GM18502 (cell line): Measurements from ENCODE around the gene MCM5.
"Not testable (repeated sequence)": the region's sequence is repeated elsewhere in the genome, so short reads cannot be mapped to it uniquely, and the experiment has no call there.

Experiments
- ATAC-seq: cut with Tn5 transposase; IDR thresholded peaks from one replicate; pipeline ENCODE4 v1.9.1; 2021; ENCODE audit warnings: mild to moderate bottlenecking; ENCODE audit not compliant: unreplicated experiment, poor library complexity

Gene MCM5

DNA sequence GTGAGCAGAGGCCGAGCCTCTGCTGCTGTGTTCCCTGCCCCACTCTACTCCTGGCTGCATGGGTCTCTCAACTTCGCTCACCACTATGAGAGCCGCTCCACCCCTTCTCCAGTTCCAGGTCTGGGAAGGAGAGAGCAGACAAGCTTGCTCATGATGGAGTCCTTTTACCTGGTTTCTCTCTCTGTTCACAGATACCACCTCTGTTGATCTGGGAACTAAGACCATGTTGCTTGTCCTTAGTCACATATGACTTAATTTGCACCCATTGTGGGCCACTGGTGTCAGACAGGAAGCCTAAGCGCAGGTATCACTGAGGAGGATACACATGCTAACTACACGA lies 26.8 kb downstream of the MCM5 start:
- ATAC-seq: no peak

DNA sequence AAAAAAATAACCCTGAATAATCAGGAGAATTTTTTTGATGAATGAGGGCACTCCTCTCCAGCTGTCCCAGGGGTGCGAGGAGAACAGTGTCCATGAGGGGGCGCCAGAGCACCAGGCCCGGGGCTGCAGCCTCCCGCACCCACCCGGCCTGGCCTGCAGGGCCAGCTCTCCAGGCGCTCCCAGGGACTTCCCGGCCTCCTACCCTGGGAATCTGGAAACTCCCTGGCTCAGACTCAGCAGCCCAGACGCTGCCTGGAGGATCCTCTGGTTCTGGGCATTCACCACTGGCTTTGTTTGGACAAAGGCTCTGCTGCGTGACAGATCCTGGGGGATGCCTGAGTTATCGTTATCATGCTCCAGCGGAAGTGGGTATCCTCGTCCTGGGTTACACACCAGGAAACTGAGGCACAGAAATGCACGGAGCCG lies 31.0 kb downstream of the MCM5 start:
- no peak for ATAC-seq

DNA sequence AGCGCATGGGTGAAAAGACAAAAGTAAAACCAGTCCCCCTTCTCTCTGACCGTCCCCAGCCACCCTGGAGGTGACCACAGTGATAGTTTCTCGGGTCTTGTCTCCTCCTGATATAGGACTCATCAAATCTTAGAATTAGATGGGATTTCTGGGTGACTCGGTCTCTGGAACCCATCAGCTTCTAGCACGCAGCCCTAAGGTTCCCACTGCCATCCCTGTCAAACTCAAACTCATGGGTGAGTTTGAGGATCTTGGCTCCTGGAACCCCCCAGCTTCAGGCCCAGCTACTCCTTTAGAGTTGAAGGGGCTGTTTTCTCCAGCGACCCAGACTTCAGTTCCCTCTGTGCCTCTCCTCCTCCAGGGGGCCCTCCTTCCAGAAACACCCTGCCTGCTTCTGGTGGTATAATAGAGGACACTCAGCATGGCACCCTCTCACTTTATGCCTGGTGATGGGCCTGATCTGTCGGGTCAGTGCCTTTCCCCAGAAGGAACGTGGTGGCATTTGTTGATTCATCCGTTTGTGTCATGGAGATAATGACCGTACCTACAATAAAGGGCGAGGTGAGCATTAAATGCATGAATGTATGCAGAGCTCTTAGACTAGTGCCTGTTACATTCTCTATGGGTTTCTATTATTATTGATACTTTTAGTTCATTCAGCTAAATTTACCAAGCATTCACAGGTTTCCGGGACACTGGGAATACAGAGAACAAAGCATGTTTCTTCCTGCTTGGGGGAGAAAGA lies 31.7 kb downstream of the MCM5 start:
- no peak for ATAC-seq

DNA sequence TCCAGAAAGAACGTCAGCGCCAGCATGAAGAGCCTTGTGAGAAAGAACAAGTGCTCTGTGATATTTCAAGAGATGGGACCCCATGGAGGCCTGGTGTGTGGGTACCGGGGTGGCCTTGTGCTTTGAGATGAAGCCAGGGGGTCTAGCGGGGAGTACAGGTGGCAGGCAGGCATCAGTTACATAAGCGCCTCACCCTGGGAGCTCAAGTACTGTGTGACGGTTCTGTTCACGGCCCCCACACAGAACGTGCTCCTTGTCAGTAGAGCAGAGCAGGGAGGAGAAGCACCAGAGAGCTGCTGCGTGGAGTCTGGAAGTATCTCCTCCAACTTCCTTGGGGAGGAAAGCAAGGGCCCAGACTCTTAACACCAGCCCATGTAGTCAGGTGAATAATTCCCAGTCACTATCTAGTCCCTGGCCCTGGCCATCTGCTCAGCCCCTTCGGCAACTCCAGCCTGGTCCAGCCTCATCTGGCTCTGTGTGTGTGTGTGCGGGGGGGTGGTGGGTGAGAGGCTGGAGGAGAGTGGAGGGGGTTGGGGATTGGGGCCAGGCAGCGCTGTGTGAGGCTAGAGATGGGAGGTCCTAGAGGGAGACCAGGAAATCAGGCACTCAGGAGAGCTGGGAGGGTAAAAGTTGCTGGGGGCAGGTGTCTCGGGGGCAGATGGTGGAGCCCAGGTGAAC lies 32.4 kb downstream of the MCM5 start:
- ATAC-seq: no peak

DNA sequence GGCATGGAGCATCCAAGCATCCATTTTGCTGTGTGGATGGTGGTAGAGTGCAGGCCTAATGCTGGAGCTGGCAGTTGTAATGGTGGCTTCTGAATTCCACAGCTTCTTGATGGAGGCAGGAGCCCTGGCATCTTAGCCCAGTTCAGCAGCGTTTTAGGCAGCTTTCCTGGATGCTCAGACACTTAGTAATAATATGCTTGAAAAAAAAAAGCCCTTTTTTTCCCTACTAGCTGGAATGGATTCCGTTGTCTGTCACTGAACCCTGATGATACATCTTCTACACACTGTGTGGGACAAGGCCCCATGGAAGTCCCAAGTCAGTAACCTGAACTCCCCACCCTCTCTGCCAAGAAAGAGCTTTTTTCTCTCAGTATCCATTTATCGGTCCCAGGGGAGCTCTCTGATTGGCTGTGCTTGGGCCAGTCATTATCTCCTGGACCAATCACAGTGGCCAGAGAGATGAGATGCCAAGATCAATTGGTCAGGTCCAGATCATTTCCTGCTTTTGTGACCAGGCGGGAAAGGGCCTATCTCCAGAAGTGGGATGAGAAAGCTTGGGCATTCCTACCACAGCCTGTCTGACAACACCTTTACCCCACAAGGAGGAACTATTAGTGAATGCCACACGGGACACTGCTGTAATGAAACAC lies 34.2 kb downstream of the MCM5 start:
- no peak for ATAC-seq

DNA sequence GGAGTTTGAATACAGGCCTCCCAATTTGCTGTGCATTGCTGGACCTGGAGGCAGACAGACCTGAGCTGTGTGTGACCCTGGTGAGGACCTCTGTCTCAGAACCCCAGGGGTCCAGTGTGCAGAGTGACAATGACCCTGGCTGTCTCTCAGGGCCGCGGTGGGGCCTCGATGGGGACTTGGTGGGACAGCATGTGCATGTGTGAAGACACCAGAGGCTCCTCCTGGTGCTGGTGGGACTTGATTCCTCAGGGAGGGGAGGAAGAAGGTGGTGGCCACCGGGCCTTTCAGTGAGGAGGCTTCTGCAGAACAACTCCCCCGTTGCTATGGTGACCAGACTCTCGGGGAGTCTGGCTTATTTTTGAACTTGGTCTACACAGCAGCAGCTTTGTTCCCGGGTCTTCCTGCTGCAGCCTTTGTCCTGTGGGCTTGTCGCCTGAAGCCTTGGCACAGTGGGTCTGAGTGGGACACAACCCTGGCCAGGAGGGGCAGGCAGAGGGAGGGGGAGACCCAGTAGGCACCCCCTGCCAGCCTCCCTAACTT lies 35.3 kb downstream of the MCM5 start:
- no peak for ATAC-seq

DNA sequence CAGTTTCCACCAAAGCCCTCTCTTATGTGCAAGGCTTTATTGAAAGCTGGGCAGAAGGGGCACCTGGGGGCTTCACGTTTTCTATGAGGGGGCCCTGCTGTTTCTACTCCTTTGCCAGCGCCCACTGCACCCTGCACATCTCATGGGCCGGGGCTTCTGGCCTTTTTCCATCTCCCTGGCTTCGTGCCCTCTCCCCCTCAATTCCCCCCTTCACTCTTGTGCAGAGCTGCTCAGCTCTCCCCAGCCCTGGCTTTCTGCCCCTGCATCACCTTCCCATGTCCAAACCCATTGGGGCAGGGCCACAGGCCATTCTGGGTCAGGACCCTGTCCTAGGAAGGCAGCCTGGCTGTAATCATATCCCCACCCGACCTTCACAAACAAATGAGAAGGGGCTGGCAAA lies 36.5 kb downstream of the MCM5 start:
- ATAC-seq: no peak

DNA sequence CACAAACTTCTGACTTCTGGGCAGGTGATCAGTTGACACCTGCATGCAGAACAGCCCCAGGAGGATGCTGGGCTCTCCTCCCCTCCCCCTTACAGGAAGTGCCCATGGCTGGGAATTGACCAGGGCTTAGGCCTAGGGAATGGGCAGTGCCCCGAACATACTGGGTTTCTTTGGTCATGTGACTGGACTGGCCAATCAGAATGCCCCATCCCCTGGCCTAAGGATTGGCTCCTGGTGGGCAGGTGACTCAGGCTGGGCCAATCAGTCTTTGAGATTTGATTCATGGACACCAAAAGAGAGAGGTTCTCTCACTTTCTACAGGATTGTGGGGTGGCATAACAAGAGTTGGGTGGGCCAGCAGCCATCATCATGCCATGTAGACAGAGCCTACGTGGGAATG lies 37.1 kb downstream of the MCM5 start:
- no peak for ATAC-seq

DNA sequence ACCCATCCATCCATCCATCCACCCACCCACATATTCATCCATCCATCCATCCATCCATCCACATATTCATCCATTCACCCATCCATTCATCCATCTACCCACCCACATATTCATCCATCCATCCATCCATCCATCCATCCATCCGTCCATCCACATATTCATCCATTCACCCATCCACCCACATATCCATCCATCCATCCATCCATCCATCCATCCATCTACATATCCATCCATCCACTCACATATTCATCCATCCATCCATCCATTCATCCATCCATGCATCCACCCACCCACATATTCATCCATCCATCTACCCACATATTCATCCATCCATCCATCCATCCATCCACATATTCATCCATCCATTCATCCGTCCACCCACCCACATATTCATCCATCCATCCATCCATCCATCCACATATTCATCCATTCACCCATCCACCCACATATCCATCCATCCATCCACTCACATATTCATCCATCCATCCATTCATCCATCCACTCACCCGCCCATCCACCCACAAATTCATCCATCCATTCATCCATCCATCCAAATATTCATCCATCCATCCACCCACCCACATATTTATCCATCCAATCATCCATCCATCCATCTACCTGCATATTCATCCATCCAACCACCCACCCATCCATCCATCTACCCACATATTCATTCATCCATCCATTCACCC lies 38.9 kb downstream of the MCM5 start:
- not testable (repeated sequence) for ATAC-seq

DNA sequence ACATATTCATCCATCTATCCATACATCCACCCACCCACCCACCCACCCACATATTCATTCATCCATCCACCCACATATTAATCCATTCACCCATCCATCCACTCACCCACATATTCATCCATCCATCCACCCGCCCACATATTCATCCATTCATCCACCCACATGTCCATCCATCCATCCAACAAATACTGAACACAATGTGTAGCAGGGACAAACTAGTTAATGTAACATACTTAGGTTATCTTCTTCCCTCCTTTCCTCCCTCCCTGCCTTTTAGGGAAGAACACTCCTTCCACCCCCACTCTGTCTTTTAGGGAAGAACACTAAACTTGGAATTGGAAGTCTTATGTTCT lies 39.4 kb downstream of the MCM5 start:
- no peak for ATAC-seq

DNA sequence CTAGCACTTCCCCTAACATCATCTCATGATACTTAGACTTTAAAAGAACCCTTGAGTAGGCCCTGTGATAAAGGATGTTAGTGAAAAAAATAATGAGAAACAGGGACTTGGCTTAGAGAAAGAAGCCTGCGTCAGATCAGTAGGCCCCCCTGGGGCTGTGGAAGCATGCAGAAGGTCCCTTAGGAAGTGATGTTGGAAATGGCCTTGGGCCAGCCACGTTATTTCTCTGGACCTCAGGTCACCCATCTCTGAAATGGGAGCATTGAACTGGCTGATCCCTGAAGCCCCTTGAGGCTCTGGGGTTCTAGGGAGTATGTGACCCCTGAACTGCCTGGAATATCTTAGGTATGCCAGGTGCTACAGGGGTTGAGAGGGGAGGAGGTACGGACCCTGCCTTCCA lies 40.2 kb downstream of the MCM5 start:
- ATAC-seq: no peak

DNA sequence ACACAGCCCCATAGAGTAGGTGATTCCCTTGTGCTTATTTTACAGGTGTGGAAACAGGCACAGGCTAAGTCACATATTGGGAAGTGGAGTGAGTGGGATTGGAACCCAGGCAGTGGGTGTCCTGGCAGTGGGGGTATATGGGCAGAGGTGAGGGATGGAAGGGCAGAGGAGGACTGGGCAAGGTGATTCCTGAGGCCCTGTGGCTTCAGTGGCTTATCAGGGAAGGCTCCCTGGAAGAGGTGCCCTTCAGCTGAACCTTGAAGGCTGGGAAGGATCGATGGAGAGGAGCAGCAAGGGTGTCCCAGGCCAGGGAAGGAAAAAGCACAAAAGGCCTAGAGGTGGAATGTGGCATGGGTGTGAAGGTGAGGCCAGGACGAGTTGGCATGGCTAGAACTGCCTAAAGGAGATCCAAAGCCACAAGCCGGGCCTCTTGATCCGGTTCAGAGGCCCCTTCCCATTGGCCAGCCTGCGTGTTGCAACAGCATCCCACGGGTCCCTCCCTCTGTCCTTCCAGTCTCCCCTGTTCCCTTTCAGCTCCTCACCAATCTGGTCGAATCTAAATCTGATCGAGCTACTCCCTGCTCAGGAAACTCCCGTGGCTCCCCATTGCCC lies 41.7 kb downstream of the MCM5 start:
- no peak for ATAC-seq

DNA sequence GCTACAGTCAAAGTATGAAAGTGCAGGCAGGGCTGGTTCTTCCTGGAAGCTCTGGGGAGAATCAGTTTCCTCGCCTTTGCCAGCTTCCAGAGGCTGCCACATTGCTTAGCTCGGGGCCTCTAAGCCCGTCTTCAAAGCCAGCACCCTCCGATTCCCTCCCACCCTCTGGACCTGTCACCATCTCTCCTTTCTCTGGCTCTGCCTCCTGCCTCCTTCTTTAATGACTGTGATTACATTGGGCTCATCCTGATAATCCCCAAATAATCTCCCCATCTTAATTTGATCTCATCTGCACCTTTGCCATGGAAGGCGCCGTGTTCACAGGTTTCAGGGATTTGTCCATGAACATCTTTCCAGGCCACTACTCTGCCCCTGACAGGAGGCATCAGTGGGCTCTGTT lies 42.5 kb downstream of the MCM5 start:
- ATAC-seq: no peak

DNA sequence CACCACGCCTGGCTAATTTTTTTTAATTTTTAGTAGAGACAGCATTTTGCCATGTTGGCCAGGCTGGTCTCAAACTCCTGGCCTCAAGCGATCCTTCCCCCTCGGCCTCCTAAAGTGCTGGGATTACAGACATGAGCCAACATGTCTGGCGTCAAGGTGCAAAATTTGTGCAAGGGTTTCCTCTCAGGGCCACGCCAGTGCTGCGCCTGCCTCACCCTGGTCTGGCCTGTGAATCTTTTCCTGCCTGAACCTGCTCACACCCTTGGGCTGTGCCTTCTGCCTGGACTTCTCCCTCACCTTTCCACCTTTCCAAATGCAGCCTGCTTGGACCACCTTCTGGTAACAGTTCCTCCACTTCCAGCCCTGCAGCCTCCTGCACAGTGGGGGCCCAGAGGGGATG lies 43.4 kb downstream of the MCM5 start:
- ATAC-seq: no peak

DNA sequence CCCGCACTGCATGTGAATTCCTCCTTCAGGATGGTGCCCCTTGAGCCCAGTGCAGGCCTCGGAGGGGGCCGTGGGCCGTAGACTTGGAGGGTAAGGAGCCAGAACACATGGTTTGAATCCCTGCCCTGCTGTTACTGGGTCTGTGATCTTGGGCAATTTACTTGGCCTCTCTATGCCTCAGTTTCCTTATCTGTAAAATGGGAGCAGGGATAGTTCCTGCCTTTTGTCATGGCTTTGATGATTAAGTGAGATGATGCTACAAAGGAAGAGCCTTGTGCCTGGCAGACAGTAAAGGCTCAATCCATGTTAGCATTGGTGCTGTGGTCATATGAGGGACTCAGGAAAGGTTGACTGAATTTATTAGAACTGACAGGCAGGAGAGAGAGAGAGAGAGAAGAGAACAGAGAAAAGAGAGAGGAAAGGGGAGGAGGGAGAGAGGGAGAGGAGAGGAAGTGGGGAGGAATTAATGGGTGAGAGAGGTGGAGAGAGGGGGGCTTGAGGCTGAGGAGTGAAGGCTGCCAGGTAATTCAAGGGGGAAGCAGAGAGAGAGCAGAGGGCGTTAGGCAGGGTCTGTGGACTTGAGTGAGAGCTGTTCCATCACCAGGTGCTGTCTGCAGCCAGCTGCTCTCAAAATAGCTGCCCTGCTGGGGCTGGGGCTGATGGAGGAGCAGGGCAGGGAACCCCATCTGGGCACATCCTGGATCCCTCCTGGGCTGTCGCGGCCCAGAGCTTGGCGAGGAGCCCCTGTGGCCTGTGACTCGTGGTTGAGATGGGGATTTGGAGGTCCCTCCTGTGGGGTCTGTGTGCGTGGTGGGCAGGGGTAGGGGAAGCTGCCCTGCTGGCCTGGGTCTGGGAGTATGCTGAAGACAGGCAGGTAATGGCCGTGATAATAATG lies 44.1 kb downstream of the MCM5 start:
- no peak for ATAC-seq

DNA sequence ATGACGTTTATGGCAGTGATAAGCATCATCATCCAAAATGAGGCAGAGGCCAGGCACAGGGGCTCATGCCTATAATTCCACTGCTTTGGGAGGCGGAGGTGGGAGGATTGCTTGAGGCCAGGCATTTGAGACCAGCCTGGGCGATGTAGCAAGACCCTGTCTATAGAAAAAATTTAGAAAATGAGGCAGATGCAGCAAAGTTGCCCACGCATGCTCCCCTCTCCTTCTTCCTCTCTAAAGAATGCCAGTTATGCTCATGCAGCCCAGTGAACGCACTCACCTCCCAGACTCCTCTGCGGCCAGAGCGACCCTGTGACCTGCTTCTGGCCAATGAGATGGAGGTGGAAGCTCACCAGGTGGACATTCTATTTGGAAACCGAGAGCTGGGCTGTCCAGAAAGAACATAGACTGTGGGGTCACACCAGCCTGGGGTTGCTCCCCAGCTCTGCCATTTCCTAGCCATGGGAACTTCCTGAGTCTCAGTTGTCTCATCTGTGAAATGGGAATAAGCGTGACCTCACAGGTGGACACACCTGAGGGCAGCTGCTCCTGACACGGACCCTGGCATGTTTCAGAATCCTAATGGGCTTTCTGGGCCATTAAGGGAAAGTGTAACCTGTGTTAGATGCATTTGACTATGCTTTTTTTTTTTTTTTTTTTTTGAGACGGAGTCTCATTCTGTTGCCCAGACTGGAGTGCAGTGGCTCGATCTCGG lies 44.9 kb downstream of the MCM5 start:
- ATAC-seq: no peak

DNA sequence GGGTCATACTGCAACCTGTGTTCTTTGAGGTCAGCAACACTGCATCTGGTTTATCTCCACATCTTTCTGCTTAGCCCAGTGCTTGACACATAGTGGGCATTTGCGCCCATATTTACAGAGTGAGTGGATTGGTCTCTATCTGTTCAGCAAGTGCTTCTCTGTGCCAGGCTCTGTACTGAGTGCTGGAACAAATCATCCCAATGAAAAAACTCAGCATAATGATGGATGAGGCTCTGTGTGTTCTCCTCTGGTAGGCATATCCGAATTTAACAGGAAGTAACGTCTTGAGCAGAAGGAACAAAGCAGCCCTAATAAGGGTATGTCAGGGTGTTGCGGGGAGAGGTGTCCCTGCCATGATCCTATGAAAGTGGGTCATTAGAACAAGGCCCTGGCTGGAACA lies 46.0 kb downstream of the MCM5 start:
- no peak for ATAC-seq

DNA sequence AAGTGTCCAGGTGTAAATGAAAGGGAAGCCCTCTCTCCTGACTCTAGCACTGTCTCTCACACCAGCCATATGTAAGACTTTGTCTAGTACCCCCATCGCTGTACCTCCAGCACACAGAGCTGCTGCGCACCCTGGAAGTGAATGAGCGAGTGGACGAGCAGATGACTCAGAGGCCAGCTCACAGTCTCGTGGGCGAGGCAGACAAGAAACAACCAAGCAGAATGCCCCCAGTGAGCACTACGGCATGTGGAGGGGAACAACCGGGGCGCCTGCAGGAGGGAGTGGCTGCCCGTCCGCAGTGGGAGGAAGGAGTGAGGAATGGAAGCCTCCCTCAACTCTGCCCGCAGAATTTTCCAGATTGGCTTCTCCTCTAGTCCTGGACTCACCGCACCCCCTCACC lies 46.4 kb downstream of the MCM5 start:
- ATAC-seq: no peak

DNA sequence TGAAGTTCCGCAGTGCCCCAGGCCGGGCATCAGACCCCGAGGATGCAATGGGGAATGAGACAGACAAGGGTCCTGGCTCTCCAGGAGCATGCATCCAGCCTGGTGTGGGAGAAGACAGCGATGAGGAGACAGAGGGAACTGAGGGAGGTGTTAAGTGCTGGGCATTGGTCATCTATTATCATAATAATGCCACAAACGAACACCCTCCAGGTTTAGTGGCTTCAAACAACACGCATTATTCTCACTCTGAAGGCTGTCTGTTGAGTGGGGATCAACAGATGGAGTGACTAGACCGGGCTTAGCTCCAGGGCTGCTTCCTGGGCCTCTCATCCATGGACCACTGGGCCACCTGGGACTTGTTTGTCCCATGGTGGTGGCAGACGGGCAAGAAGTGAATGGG lies 48.6 kb downstream of the MCM5 start:
- ATAC-seq: no peak
